HG03457 (cell line): ENCODE results near the gene CHD9.

Experiments used
- ATAC-seq: cut with Tn5 transposase; IDR thresholded peaks from one replicate; pipeline ENCODE4 v1.9.1; 2021; ENCODE audit warnings: moderate number of reproducible peaks; ENCODE audit not compliant: unreplicated experiment

The CHD9 gene

DNA sequence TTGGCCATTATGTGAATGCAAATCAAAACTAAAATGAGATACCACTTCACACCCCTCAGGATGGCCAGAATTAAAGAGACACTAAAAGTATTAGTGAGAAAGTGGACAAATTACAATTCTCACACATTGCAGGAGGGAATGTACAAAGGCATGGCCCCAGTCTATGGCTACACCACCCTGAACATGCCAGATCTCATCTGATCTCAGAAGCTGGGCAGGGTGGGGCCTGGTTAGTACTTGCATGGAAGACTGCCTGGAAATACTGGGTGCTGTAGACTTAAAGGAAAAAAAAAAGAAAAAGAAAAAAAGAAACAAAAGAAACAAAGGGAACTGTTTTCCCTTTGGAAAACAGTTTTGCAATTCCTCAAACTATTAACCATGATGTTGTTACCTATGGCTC is 282.5 kb downstream of the CHD9 start:
- no peak for ATAC-seq

DNA sequence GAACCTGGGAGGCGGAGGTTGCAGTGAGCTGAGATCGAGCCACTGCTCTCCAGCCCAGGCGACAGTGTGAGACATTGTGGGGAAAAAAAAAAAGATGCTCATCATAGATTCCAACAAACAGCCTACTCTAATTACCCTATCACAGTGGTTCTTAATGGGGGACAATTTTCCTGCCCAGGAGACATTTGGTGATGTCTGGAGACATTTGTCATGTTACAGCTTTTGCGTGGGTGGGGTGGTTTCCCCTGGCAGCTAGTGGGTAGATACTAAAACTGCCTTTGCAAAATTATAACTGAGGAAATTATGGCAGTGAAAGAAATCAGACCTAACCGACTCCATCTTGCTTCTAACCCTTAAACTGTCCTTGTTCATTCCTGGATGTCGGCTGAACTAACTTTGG is 287.0 kb downstream of the CHD9 start:
- no peak for ATAC-seq

DNA sequence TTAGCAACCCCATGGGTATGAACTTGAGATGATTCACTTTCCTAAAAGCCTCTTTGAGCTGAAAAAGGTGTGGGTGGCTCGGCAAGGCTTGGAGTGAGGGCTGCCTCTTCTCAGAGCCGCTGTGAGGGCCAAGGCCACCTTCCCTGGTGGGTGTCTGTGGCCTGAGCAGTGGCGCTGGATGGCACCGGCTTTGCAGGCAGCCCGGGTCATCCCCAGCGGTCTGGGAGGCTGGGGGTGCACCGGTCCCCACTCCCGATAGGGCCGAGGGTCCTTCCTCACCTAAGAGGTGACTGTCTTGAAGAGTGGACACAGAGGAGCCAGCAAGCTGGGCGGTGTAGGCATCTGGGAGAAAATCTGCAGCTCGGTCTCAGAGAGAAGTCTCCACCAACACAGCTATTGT is 300.3 kb downstream of the CHD9 start:
- no peak for ATAC-seq

DNA sequence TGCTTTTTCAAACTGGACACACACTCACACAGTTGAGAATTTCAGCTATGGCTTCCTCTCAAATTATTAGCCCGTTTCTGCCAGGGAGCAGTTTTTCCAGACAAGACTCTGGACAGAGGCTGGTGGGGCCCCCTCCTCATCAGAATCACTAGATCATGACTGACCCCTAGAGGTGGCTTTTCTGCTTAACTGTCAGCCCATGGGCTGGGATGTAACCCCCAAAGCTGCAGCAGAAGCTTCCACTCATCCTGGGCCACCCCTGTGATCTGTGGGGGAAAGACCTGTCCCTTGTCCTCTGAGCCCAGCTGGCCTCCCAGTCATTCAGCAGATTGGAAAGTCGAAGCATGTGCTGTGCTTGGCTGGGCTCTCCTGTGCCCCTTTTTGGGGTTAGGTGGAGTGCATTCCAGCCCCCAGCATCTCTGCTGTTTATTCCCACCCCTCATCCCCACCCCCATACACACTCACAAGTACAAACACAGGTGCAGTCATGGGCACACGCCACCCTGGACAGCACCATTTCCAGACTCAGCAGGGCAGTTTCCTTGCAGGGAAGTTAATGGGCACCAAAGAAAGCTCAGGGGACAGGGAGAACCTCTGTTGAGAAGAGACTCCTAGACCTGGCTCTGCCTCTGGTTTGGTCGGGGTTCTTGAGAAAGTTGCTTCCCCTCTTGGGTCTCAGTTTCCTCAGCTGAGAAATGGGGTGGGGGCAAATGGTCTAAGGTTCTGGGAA is 301.9 kb downstream of the CHD9 start:
- ATAC-seq = no peak

DNA sequence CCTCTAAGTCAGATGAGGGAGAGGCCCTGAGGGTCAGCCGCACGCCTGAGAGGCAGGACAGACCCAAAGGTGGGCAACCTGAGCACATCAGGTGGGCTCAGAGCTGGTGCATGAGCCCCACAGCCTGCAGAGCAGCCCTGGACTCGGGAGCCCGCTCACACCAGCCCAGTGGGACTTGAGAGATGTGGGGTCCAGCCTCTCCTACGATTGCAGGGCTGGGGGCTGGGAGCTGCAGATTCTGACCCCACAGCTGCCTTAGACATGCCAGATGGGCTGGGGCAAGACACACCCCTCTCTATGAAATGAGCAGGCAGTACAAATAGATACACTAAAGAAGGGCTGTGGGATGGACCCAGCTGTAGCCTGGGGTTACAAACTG is 302.4 kb downstream of the CHD9 start:
- no peak for ATAC-seq

DNA sequence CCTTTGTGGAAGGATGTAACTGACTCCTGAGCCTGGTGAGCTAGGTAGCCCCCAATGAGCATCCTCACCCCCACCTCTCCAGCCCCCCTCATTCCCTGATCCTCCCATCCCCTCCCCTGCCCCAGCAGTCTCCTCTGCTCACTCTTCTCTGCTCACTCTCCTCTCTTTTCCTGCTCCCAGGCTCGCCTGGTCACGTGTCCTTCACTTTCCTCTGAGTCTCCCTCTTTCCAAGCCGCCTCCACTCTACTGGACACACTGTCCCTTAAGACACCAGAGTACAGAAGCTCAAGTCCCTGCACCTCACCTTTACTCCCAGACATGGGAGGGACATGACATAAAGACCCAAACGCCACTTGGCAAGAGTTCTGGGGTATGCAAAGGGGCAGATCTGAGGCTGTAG is 303.2 kb downstream of the CHD9 start:
- no peak for ATAC-seq

DNA sequence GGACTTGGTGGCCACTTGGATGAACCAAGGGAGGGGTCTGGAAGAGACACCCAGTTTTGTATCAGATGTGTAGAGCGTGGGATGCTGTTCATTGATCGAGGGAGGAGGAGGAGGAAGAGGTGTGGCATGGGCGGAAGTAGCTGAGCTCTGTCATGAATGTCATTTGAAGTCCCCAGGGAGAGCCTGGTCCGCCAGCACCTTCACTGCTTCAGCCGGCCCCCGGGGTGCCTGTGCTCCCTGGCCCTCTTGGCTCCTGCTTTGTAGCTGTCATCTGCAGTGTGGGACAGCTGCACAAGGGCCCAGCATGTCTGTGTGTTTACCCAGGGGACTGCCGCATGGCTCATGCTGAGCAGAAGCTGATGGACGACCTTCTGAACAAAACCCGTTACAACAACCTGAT is 304.1 kb downstream of the CHD9 start:
- no peak for ATAC-seq

DNA sequence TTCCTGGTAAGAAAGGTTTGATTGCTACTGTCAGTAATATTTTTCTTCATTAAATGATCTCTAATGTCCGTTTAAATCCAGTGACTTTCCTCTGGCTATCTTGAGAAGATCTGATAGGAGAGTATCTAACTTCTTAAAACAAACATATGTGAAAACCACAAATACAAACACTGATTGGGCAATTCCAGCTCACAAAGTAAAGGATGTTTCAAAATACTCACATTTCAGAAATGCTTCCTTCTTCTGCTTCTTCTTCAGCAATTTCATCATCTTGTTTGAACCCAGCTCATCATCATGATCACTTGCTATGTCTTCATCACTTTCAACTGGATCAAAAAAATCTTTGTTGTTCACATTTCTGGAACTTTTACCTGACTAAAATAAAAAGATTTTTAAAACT is 315.1 kb downstream of the CHD9 start:
- no peak for ATAC-seq

DNA sequence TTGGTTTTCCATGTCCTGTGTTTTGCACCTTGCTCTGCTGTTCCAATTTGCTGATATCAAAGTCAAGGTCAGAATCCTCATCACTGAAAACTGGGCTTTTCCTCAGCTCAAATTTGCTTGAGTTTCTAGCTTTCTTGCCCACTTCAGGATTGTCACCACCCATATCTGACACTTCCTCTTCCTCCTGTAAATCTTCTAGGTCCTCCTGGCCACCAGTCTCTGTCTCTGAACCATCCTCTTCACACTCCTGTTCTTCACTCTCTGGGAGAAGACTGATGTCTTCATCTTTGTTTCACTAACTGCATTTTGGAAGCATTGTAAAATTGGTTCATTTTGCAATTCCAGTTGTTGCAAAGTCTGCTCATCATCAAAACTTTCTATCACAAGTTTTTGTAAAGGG is 316.0 kb downstream of the CHD9 start:
- no peak for ATAC-seq

DNA sequence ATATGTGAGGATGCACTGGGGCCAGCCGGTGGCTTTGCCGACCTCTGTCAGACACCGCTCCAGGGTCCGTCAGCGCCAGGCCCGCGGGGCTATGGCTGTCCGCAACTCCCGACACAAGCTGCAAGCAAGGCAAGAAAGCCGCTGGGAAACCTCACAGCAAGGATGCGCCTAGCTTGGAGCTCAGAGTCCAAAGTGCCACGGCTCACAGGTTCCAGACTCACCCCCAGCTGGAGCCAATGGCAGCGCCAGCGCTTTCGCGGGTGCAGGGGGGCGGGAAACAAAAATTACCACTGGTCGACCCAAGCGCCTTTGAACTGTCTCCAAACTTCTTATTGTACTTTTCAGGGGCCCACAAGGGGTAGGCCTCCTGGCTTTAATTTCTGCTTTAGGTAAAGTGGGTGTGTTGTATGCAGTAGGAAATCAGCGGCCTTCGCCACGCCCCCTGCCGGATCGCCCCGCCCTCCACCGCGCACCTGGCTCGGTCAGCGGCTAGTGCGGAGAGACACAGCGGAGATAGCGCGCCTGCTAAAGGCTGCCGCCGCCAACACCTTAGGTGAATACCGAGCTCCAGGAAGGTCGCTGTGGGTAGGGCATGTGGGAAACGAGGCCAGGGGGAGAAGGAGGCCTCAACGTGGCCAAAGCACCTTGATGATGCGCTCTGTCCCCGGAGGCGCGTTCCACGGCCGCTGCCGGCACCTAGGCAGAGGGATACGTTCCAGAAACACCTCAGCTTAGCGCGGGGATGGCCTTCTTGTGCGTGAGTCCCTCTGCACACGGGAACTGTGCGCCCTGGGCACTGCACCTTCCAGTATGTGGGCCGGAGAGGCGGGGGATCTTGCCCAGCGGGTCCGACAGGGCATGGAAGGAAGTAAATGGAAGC is 318.4 kb downstream of the CHD9 start:
- no peak for ATAC-seq

DNA sequence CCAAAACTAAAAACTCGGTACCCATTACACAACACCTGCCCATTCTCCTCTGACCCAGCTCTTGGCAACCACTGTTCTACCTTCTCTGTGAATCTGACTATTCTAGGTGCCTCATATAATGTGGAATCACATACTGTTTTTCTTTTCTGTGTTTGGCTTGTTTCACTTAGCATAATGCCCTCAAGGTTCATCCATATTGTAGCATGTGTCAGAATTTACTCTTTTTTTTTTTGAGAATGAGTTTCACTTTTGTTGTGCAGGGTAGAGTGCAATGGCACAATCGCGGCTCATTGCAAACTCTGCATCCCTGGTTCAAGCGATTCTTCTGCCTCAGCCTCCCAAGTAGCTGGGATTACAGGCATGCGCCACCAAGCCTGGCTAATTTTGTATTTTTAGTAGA is 320.0 kb downstream of the CHD9 start:
- ATAC-seq = no peak

DNA sequence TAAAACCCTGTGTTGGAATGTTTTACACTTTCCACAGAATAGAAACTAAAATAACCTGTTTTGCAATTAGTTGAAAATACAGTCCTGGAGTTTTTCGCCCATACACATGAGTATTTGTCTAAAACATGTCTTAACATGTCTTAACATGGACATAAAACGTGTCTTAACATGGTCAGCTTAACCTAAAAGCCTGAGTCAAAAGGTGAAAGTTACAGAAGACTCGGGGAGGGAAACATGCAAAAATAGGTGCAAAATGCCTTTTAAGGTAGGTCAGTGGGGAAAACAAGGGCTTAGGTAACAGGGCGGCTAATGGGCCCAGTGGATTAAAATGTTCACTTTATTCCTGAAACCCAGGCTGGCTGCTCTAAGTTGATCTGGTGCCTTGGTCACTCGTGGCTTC is 323.3 kb downstream of the CHD9 start:
- ATAC-seq = no peak
